ENCODE data around the gene GMPR2. TPM values are rescaled to one million over a fixed set of nuclear protein-coding genes. Genes with fewer than 3 reads are reported as not detected.

Gene GMPR2
- total RNA-seq: 108 and 121 TPM in 2 replicates

DNA sequence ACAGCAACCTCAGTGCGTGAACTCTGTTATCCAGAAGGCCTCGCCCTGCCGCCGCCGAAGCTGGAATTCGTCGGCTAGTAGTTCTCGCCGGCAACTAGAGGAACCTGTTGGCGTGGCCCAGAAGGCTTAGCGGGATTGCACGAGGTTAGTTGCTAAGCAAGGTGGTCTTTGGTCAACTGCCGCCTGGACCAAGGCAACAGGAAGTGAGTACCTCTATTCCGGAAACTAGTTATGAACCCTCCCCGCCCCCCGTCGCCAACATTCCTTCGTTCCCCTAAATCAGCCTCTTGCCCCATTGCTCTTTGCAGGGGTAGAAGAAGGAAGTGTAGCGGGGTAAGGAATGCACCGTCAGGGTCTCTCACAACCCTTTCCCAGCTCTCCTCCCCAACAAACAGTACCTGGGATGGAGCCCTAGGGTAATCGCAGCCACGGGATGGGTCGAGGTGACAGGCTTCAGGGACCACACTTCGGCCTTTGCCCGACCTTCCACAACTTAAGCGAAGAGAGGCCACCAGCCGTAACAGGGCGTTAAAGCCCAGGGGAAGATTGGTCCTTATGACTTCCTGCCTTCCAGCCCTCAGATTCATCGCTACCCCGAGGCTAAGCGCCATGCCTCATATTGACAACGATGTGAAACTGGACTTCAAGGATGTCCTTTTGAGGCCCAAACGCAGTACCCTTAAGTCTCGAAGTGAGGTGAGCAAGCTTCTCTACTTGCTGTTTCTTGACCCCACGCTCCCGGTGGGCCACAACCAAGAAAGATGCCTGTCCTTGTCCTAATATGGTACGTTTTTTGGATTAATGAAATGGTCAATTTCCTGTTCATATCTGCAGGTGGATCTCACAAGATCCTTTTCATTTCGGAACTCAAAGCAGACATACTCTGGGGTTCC is at the start of gene GMPR2:
GMPR2 (plus strand) TSS at position 285 of the 893 bp plus-strand sequence; CDS start at position 610, 325 bp downstream.
- DNase-seq: peak; percentile 45

DNA sequence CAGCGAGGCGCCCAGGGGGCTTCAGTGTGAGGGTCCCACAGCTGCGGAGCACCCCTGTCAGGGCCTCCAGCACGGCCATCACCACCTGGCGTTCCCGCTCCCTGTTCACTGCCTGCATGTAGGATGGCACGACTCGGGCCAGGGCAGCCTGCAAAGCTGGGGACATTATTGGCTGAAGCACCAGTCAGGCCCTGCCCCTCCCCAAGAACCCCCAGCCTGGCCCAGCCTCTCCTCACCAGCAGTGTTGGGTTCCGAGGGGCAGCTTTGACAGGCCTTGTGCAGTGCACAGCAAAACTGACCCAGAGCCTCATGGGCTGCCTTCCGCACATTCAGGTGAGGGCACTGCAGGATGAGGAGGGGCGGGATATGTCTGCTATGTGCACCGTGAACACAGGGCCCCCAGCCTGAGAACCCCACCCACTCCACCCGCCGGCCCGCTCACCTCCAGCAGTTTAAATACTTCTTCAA is 49.7 kb upstream of the GMPR2 start:
- DNase-seq: no peak

GRCh38 chr14:24184104-24184970 is 48.4 kb upstream of the GMPR2 start:
- no peak for DNase-seq

DNA sequence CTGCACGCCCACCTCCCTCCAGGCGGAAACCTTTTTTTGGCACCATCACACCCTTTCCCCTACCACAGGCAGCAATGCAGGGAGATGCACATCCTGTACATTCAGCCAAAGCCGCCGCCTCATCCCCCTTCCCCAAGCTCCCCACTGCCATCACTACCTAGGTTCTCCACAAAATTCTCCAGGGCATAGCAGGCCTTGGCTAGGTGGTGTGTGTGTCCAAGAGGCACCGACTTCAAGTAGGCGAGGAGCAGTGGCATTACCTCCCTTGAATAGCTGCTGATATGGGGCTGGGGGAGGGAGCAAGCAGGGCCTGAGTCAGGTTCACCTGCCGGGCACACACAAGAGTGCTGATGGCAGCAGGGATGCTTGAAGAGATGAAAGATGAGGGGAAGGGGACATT is 47.7 kb upstream of the GMPR2 start:
- DNase-seq: no peak

DNA sequence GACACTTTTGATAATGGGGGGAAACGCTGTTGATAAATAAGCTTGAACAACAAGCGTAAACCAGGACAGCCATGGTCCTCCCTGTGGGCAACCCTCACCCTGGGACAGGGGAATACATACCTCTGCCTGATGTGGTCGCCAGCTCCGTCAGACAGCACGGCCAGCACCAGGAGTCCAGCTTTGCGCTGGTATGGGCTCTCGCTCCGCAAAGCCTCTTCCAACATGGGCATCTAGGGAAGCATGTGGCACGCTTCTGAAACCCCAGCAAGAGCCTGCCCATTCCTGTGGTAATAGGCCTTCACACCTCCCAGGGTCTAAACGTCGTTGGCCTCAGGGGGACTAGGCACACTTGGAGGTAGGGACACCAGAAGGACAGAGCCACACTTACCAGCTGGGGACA is 47.0 kb upstream of the GMPR2 start:
- DNase-seq: no peak

DNA sequence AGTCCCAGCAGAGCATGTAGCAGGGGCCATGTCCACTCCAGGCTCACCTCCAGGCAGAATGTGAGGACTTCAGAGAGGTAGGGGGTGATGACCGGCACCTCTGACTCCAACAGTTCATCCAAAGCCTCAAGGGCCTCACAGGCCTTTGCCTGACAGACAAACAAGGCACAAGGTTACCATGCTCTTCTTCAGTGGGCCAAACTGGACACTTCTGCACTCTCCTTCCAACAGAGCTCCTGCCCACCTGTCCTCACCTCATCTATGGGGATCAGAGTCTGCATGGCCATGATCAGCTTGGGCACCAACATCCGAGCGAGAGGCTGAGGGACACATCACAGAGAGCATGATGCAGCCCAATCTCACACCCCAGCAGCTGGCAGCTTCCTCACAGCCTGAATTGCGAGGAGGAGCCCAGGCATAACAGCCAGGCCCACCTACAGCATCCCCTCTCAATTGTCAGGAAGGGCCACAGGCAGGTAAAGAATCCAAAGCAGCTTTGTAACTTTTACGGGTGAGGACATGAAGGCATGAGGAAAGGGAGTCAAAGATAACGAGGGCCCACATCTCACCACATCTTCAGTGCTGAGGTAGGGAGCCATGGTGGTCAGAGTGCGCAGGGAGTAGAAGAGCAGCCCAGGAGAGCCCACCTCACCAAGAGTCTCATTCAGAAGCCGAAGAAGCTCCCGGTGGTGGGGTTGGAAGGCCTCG is 45.7 kb upstream of the GMPR2 start:
- DNase-seq: no peak

DNA sequence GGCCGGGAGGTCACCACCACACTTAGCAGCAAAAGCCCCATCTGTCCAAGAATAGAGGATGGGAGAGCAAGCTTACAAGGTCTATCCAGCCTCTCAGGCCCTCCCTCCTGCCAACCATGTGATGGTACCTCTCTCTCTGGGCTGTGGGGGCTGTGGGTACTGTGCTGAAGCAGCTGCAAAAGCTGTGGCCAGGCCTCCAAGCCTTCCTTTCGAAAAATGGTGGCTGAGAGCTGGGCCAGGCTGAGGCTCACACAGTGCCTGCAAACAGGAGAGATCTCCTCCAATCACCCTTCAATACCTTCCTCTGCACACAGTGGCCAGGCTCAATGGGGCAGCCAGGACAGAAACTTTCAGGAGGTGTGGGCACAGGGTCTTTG is 45.2 kb upstream of the GMPR2 start:
- no peak for DNase-seq

DNA sequence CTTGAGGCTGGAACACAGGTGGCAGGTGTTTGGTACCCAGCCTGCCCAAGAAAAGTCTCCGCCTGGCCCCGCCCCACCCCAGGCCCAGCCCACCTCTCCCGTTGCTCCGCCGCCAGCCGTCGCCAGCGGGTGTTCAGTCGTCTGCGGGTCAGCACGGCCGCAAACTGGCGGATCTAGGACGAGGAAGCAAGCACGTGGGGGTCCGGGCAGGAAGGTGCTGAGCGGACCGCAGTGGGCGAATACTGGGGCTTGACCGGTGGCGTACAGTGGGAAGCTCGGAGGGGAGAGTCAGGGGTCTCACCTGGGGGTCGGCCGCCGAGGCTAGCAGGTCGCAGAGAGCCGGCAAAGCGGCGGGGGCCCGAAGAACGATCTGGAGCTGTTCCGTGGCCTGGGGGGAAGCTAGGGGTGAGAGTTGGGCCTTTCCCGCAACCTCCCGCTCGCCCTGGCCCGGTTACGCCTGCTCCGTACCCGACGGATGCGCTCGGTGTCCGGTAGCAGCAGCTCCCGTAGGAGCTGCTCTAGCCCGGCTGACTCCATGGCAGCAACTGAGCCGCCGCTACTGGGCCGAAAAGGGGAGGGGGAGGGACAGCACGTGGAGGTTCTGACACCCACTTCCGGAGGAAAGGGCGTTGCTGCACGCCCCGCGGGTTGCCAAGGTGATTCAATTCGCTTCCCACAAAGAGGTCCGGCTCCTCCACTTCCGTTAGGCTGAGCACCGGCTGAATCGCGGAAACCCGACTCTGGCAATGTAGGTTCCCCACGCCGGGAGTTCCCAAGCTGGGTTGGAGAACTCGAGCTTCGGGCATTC is 44.3 kb upstream of the GMPR2 start, which contains the start of gene IPO4:
IPO4 (minus strand) TSS at position 566 of the 808 bp plus-strand sequence; CDS start at position 537, 29 bp downstream.
- DNase-seq: peak; percentile 99

DNA sequence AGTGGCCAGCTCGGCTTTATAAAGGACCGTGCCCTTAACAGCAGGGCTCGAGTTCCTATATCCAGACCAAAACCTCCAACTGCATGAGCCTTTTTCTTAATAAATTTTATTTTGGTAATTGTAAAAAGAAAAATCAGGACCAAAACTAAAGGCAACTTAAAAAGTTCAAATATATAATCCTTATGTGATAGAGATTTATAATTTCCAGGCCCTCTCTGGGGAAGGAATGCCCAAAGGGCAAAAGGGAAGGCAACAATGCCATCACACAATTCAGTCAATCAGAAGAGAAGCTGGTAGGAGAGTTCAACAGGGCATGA is 43.7 kb upstream of the GMPR2 start:
- no peak for DNase-seq

DNA sequence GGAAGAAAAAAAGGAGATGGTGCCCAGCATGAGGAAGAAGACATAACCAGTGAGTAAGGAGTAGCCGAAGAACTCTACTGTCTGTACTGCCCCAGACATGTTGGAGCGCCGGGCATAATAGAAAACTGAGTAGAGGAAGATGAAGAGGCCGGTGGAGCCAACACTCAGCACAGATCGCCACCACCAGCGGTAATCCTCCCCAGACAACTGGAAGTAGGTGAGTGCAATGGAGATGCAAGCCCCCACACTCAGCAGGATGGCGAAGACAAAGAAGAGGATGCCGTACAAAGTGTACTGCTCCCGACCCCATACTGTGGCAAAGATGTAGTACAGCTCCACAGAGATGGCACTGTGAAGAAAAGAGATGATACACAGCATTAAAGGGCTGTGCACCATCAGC is 43.3 kb upstream of the GMPR2 start:
- DNase-seq: no peak

DNA sequence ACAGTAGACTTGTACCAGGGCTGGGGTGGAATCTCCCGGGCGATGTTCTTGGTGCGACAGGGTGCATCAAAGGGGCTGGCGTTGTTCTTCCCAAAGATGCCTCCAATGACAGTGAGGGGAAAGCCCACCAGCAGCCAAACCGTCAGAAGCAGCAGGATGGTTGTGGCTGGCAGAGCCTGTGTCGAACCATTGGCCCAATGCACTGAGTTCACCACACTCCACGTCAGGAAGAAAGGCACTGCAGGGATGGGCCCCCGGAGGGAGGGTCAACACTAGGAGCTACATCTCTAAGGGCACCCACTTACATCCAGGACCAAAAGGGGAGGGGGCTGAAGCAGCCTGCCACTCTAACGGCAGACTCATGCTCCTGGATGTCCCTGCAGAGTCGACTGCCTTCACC is 42.3 kb upstream of the GMPR2 start:
- DNase-seq: no peak

- DNase-seq: no peak
Measured at GRCh38 chr14:24192933-24193332, 39.8 kb upstream of the GMPR2 start.

- no peak for DNase-seq
Measured at GRCh38 chr14:24194186-24194872, 38.4 kb upstream of the GMPR2 start.

DNA sequence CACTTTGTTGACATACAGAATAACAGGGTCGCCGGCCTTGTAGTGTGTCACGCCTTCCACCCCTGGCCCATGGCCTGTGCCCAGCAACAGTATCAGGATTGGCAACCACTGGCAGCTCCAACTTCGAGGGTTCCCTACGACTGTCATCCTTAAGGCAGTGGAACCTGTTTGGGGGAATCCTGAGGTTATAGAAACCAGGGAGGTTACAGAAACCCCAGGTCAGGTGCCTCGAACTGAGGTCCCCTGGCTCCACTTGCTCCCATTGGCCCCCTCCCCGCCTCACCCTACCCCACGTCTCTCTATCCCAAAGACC is 37.9 kb upstream of the GMPR2 start:
- no peak for DNase-seq

DNA sequence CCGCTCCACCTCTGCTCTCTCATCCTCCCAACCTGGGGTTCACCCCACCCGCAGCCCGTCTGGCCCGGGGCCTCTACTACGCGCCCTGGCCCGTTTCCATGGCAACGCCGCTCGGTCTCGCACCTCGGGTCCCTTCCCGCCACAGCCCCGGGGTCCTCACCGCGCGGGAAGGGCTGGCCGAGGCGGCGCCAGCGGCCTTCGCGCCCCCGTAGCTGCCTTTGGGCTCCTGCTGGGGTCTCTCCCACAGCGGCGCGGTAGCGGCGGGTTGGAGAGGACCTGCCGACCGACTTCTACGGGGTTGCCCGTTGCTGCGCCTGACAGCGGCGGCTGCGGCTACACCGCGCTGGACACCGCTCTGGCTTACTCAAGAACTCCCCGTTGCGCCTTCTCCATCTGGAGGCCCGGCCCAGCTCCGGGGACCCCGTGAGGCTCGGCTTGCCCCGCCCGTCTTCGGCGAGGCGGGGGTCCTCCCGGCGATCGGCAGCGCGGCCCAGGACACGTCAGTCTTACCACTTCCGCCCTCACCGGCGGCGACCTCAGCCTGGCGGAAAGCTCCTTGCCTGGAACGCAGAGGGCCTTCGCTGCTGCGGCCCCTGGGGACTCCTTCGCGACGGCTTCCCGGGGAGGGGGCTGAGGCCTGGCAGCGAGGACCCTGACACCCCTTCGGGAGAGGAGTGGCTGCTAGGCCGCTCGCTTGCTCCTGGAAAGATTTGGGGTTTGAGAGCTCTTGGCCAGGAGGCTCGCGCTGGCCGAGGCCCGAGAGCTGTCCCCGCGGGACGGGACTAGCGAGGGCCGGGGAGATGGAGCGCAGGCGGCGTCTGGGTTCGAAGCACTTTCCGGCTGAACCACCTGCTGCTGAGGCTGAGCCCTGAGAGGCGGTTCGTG is 37.3 kb upstream of the GMPR2 start, which contains the start of gene TM9SF1:
TM9SF1 (minus strand) TSS at position 256 of the 885 bp plus-strand sequence. CDS start 422 bp downstream, outside the sequence.
- peak; percentile 93 for DNase-seq

DNA sequence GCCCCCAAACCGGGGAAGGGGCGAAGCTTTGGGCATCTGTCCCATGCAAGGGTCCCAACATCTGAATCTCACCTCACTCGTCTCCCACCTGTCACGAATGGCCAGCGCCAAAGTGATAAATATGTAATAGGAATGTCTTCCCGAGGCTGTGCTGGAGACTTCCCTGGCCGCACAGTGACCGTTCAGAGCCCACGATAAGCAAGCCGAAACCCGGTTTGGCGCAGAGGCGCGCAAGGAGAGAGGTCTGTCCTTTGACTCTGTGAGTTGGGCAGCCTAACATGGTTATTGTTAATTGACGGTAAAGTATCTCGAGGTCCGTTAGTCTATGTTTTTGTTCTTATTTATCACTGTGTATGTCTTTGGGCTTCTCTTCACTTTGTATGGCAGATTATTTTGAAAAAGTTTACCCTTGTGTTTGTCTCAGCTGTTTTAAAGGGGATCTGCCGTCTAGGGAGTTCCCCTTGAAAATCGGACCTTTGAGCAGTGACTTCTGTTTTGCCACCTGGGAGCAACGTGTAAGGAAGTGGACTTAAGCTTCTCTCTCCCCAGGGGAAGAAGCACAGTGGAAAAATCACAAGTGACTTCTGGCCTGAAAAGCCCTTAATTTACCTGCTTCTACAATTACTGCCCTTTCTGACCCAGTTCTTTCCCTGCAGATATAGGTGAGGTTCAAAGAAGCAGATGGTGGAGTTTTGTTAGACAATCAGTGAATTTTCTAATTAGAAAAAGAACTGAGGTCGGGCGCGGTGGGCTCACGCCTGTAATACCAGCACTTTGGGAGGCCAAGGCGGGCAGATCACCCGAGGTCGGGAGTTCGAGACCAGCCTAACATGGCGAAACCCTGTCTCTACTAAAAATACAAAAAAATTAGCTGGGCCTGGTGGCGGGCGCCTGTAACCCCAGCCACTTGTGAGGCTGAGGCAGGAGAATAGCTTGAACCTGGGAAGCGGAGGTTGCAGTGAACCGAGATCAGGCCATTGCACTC is 36.4 kb upstream of the GMPR2 start:
- DNase-seq: peak; percentile 49

DNA sequence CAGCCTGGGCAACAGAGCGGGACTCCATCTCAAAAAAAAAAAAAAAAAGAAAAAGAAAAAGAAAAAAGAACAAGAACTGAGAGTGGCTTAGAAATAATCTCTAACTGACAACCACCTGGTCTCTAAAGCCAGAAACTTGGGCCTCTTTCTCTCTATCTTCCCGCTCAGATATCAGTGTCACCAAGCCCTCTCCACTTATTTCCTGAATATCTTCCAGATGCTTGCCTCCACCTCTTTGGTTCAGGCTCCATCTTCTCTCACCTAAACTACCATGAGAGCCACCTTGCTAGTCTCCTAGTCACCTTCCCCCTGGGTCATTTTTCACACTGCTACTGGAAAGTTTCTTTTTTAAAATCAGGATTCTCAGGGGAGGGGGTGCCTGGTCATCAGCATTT is 35.7 kb upstream of the GMPR2 start:
- no peak for DNase-seq

DNA sequence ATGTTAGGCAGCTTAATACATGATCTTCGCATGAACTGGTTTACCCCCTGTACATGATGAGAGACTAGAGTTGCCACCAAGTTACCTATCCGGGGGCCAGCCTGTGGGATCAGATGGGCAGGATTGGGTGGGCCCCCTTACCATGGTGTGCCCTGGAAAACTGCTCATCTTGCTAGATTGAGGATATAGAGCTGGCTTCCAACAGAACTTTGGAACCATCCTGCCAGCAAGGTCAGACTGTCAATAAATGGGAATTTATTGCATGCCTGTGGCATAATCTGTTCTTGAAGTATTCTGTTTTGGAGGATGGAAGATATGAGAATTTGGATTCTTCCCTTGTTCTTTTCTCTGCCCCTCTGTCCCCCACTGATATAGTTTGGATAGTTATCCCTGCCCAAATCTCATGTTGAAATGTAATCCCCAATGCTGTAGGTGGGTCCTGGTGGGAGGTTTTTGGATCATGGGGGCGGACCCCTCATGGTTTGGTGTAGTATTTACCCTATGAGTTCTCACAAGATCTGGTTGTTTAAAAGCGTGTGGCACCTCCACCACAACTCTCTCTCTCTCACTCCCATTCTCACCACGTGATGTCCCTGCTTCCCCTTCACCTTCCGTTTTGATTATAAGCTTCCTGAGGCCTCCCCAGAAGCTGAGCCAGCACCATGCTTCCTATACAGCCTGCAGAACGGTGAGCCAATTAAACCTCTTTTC is 33.8 kb upstream of the GMPR2 start:
- no peak for DNase-seq

Measured in dermis blood vessel endothelial cell (primary cell).